GM19467 (cell line): ENCODE results near the gene NCBP2.
"Not testable (repeated sequence)": the region's sequence is repeated elsewhere in the genome, so short reads cannot be mapped to it uniquely, and the experiment has no call there.

Source experiments
- ATAC-seq: cut with Tn5 transposase; IDR thresholded peaks from one replicate; pipeline ENCODE4 v1.9.1; 2021; ENCODE audit warnings: mild to moderate bottlenecking, moderate library complexity; ENCODE audit not compliant: unreplicated experiment

Gene NCBP2

GRCh38 chr3:196968233-196969133 is 26.2 kb upstream of the NCBP2 start, which contains the start of gene PIGZ:
PIGZ (minus strand) TSS chr3:196968833; CDS start chr3:196952031, 16,802 bp downstream.
- peak; percentile 52 for ATAC-seq

- no peak for ATAC-seq
These were observed 25.3 kb upstream of the NCBP2 start for GRCh38 chr3:196967412-196968232.

DNA sequence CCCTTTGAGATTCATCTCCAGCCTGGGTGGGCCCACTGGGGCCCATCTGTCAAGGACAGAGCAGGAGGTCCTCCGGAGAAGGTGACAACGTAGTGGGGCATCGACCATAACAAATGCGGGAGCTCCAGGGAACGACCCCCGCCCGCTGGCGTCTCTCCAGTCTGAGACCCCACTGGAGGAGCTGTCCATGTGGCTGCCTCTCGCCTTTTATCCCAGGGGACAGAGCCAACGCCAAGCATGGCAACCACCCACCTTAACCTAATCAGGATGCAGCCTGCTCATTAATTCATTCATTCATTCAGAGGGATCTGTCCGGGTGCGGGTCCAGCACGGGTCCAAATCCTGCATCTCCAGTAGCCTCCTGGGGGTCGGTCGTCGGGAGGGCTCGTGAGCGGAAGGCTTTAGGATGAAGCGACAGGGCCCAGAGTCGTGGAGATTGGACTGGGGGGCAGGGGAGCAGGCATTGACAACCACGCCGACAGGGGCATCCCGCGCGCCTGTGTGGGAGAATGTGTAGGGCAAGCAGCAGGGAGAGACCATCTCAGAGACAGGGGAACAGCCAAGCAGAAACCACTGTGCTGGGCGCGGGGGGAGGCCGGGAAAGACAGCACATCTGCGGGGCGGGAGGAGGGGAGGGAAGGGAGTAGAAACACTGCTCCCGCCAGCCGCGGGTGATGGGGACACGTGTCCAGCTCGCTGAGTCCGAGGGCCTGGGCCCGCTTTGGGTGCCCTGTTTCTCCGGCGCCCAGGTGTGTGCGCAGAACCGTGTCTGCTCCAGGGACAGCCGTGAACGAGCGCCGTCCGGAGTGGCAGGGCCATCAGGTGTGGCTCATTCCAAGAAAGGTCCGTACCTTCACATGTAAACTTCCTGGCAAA is 24.4 kb upstream of the NCBP2 start:
- ATAC-seq = no peak

DNA sequence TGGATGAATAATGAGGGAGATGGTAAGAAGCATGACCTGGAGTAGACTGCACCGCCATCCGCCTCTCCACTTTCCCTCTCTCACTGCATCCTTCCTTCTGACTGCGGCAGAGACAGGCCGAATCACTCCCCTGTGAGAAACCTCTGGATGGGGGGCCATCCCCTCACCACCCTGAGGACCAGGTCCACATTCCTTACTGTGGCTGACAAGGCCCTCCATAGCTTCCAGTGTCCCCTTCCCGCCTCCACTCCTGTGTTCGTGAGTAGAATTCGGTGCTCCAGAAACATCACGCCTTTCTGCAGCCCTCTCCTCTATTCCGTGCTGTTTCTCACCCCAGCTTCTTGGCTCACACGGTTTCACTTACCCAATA is 23.5 kb upstream of the NCBP2 start:
- no peak for ATAC-seq

DNA sequence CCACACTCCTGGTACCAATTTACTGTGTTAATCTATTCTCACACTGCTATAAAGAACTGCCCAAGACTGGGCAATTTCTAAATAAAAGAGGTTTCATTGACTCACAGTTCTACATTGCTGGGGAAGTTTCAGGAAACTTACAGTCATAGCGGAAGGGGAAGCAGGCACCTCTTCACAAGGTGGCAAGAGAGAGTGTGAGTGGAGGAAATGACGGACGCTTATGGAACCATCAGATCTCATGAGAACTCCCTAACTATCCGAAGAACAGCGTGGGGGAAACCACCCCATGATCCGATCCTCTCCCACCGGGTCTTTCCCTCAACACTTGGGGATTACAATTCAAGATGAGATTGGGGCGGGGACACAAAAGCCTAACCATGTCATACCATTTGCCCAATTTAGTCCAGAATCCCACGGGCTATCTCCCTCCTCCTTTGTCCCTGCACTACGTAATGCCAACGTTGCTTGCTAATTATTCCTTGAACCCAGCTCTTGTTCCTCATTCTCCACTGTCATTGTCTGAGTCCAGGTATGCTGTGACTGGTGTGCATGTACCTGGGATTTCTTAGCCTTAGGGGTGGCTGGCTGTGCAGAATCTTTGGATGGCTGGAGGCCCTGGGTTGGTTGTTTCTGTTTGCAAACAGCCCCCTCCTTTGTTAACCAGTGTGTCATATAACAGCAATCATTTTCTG is 22.9 kb upstream of the NCBP2 start:
- no peak for ATAC-seq

DNA sequence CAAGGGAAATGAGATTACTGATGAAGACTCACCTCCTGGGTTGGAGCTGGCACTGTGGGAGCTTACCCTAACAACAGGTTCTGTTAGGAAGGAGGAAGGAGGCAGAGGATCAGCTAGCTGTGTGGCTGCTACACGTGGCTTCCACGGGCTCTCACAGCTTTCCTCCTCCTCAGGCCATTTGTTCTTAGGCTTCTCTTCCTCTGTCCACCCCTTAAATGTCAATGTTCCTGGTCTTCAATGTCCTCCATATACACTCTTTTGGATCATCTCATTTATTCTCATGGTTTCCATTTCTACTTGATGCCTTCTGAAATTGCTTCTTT is 21.3 kb upstream of the NCBP2 start:
- no peak for ATAC-seq

- no peak for ATAC-seq
These were observed 20.8 kb upstream of the NCBP2 start for GRCh38 chr3:196962930-196963630.

DNA sequence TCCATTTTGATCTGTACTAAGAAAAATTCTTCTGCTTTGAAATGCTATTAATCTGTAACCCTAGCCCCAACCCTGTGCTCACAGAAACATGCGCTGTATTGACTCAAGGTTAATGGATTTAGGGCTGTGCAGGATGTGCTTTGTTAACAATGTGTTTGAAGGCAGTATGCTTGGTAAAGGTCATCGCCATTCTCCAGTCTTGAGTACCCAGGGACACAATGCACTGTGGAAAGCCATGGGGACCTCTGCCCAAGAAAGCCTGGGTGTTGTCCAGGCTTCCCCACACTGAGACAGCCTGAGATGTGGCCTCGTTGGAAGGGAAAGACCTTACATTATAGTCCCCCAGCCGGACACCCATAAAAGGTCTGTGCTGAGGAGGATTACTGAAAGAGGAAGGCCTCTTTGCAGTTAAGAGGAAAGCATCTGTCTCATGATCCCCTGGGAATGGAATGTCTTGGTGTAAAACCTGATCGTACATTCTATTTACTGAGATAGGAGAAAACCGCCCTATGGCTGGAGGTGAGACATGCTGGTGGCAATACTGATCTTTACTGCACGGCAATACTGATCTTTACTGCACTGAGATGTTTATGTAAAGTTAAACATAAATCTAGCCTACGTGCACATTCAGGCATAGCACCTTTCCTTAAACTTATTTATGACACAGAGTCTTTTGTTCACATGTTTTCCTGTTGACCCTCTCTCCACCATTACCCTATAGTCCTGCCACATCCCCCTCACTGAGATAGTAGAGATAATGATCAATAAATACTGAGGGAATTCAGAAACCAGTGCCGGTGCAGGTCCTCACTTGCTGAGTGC is 20.0 kb upstream of the NCBP2 start:
- no peak for ATAC-seq

- no peak for ATAC-seq
These were observed 12.5 kb upstream of the NCBP2 start for GRCh38 chr3:196954832-196955231.

- no peak for ATAC-seq
These were observed 9.0 kb upstream of the NCBP2 start for GRCh38 chr3:196951371-196951770.

DNA sequence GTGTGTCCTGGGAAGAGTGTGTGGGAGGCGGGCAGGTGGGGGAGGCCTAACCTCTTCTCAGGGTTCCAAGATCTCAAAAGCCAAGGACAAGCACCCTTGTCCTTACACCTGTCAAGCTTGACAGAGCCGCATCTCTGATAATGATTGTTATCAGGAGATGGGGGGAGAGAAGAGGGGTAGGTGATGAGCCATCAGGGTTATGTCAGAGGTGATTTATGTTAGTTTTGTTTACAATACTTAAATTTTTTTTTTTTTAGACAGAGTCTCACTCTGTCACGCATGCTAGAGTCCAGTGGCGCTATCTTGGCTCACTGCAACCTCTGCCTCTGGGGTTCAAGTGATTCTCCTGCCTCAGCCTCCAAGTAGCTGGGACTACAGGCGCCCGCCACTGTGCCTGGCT is 7.4 kb upstream of the NCBP2 start:
- ATAC-seq = no peak

DNA sequence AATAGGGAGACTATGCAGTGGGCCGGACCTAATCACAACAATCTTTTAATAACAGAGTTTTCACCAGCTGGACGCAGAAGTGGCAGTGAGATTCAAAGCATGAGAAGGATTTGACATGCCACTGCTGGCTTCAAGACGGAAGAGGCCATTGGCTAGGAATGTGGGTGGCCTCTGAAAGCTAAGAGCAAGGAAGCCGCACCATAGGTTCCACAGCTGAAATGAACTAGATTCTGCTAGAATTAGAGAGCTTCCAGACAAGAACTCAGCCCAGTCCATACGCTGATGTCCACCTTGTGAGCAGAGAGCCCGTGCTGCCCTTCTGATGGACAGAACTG is 6.9 kb upstream of the NCBP2 start:
- no peak for ATAC-seq

DNA sequence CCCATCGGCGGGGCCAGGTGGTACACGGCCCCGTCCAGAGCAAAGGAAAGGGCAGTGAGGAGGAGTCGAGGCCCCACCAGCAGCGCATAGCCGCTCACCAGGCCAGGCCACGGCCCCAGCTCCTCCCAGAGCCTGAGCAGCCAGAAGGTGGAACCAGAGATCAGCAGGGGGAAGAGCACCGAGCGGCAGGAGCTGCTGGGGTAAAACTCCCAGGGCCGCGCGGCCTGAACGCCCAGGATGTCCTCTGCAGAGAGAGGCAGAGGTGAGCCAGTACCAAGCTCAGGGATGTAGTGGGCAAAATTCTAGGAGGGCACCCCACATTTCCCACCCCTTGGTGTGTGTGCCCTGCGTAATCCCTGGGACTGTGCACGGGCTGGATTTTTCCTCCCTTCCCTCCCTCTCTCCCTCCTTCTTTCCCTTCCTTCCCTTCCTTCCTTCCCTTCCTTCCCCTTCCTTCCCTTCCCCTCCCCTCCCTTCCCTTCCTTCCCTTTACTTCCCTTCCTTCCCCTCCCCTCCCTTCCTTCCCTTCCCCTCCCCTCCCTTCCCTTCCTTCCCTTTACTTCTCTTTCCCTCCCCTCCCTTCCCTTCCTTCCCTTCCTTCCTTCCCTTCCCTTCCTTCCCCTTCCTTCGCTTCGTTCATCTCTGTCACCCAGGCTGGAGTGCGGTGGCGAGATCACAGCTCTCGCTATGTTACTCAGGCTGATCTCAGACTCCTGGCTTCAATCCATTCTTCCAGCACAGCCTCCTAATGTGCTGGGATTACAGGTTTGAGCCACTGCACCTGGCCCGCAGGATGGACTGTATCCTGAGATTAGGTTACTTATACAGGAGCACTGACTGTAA is 6.3 kb upstream of the NCBP2 start:
- ATAC-seq = no peak

- ATAC-seq = no peak
These were observed 5.6 kb upstream of the NCBP2 start for GRCh38 chr3:196947860-196948441.

DNA sequence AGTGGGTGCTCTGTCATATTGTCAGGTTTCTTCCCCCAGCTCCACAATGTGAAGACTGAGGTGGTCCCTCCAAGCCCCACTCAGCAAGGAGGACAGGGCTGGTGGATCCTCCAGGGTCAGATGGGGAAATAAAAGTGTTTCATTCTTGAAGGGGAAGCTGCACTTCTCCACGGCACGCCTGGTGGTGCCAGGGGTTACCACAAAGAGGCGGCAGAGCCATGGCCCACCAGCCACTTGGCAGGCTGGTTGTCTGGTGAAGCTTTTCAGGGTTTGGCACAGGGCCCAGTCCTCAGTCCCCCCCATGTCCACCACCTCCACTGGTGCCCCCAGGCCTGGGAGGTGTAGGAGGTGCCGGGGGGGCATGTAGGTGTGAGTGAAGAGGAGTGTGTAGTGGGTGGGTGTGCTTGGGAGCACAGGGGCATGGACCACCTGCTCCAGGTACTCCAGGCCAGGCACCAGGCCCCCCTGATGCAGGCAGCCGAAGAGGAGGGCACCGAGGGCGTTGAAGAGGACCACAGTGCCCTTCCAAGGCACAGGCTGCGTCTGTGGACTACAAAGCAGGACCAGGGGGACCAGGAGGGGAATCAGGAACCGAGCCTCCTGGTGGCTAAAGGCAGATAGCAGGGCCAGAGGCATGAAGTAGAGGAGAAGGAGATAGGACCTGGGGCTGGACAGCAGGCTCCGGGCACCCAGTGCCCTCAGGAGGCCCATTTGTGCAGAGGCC is 5.0 kb upstream of the NCBP2 start:
- ATAC-seq = no peak

- ATAC-seq = not testable (repeated sequence)
These were observed 1.9 kb upstream of the NCBP2 start for GRCh38 chr3:196944037-196944790.

DNA sequence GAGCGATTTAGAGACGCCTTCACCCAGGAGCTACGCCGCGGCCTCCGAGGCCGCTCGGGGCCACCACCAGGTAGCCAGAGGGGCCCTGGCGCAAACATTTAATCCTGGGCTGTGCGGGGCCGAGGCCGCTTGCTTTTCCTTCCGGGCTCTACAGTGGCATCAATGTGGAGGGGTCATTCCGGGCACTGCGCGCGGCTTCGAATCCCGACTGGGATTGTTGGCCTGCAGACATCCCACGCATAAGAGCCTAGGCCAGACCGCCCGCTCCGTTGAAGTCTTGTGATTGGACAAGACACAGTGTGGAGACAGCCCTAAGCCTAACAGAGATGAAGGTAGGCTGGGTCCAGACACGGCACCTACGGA is 568 bp upstream of the NCBP2 start:
- peak; percentile 5 for ATAC-seq
